ENCODE measurements around the gene FSTL1.

The FSTL1 gene

GRCh38 chr3:120462409-120462959 is 11.7 kb upstream of the FSTL1 start:
- DNase-seq = no peak

- no peak for DNase-seq
Measured at GRCh38 chr3:120461416-120461815, 10.6 kb upstream of the FSTL1 start.

- DNase-seq = no peak
Measured at GRCh38 chr3:120460862-120461261, 10.1 kb upstream of the FSTL1 start.

- DNase-seq = no peak
Measured at GRCh38 chr3:120460181-120460790, 9.5 kb upstream of the FSTL1 start.

- no peak for DNase-seq
Measured at GRCh38 chr3:120459196-120459595, 8.4 kb upstream of the FSTL1 start.

- DNase-seq = no peak
Measured at GRCh38 chr3:120457827-120458226, 7.0 kb upstream of the FSTL1 start.

- DNase-seq = no peak
Measured at GRCh38 chr3:120454076-120454689, 3.4 kb upstream of the FSTL1 start.

- no peak for DNase-seq
Measured at GRCh38 chr3:120452816-120453215, 2.0 kb upstream of the FSTL1 start.

GRCh38 chr3:120451806-120452205 is 1.0 kb upstream of the FSTL1 start:
- no peak for DNase-seq

- no peak for DNase-seq
Measured at GRCh38 chr3:120451272-120451761, 525 bp upstream of the FSTL1 start.

- no peak for DNase-seq
Measured at GRCh38 chr3:120449701-120450599, 842 bp downstream of the FSTL1 start.

GRCh38 chr3:120449251-120449650 is 1.5 kb downstream of the FSTL1 start:
- no peak for DNase-seq

- DNase-seq = no peak
Measured at GRCh38 chr3:120448756-120449155, 2.0 kb downstream of the FSTL1 start.

GRCh38 chr3:120446891-120447668 is 3.7 kb downstream of the FSTL1 start:
- DNase-seq = no peak

- no peak for DNase-seq
Measured at GRCh38 chr3:120445654-120446053, 5.1 kb downstream of the FSTL1 start.

GRCh38 chr3:120443626-120444123 is 7.1 kb downstream of the FSTL1 start:
- no peak for DNase-seq

- no peak for DNase-seq
Measured at GRCh38 chr3:120442975-120443517, 7.7 kb downstream of the FSTL1 start.

- no peak for DNase-seq
Measured at GRCh38 chr3:120441776-120442175, 9.0 kb downstream of the FSTL1 start.

GRCh38 chr3:120440762-120441161 is 10.0 kb downstream of the FSTL1 start:
- DNase-seq = no peak

GRCh38 chr3:120440001-120440703 is 10.6 kb downstream of the FSTL1 start:
- DNase-seq = no peak

GRCh38 chr3:120438665-120439370 is 12.0 kb downstream of the FSTL1 start:
- DNase-seq = no peak

Data from NCI-H1092 (cell line).